Stimulated activated CD4-positive, alpha-beta T cell treated with anti-CD3 and anti-CD28 coated beads, Interleukin-2, amount 100 ng/mL, for 4 hours (primary cell): ENCODE measurements around the gene SLC35B3.
A peak's percentile ranks its signal among the peaks of the same experiment; 100 is the strongest.
"Not testable (repeated sequence)": the region's sequence is repeated elsewhere in the genome, so short reads cannot be mapped to it uniquely, and the experiment has no call there.

Source experiments
- DNase-seq: peaks from one replicate; pipeline ENCODE4 v3.0.0-alpha.2; 2020; ENCODE audit warnings: low read depth

Gene SLC35B3

DNA sequence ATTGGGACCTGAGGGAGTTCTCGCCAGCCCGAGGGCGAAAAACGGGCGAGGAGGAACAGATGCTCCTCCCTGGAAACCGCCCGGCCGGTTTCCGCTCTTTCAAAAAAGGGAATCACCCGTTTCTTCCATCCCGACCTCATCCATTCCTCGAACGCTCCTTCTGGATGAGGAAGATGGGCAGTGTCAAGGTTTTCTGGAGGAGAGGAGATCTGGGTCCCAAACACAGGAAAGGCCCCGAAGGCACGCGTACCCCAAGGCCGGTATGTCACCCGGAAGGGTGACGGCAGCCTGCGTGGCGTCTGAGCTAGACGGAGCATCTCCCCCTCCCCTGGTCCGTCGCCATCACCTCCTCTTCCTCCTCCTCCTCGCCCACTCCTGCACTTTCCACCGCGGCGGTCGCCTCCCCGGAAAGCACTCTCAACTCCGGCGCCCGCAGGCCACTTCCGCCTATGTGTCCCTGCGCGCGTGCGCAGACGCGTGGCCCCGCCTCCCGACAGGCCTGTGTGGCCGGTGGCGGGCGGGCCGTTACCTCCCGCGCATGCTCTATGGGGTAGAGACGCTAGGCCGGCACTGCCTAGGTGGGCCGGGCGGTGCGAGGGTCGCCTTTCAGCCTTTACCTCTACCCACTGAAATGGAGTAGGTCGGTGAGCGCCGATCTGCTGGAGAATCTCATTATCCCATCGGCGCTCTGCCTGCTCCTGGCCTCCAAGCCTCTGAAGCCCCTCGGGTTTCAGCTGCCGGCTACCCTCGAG lies at the start of gene SLC35B3:
TSS of gene SLC35B3 (minus strand) at position 453 of the 752 bp plus-strand sequence.
- peak; percentile 97 for DNase-seq

DNA sequence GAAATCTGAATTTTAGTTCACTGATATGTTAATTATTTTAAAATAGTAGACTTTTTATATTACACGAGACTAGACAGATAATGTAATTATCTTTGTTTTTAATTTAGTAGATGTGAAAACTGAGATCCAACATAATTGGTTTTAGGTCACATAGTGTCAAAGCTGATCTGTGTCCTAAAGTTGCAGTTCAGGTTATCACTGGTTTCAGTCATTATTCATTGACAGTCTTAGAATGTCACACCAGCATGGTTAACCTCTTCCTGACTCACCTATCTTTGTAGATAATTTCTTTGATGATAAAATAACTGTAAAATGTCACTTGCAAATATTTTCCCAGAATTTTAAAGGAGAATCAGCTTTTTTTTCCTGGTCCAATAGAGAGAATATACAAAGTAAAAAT lies 48.3 kb upstream of the SLC35B3 start:
- DNase-seq, result no peak

DNA sequence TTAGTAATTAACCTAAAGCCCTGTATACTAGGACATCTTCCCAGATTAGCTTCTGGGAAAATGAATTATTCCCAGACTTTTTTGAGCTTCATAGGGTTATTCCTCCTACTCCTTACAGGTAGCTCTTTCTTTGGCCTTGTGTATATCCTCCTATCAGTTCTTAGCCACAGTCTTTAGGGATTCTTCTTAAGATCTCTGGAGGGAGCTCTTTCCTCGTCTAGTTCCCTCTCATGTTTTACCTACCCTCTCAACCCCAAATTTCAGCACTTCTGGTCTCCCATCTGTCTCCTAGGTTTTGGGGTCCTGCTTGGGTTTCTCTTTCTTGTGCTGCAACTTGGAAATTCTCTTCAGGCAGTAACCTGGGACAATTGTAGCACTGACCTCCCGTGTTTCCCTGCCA lies 46.4 kb upstream of the SLC35B3 start:
- no peak for DNase-seq

DNA sequence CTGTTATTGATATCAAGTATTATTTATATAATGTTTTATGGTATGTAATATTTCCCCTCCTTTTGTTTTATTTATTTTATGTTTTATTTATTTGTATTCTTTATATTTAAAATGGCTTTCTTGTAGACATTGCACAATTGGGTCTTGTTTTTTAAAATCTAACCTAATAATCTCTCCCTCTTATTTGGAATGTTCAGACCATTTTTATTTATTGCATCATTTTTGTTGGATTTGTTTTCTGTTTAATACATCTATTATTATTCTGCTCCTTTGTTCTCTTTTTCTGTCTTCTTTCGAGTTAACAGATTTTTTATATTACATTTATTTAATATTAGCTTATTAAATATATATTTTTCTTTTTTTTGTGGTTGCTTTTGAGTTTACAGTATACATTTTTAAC lies 43.1 kb upstream of the SLC35B3 start:
- DNase-seq, result no peak

DNA sequence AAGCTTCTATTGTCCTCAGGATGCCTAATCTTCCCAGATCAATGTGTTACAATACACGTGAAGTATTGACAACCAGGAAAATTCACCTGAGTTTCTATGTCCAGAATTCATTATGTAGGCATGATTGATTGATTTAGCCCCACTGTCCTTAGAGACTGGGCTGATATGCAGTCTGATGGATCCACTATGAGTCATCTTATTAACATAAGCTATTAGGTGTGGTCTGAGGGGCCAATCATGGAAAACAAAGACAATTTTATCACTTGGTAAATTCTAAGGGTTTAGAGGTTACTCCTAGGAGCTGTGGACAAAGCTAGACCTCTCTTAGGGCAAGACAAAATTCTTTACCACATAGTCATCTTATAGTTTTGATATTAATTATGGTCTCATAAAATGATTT lies 41.3 kb upstream of the SLC35B3 start:
- DNase-seq, result no peak

DNA sequence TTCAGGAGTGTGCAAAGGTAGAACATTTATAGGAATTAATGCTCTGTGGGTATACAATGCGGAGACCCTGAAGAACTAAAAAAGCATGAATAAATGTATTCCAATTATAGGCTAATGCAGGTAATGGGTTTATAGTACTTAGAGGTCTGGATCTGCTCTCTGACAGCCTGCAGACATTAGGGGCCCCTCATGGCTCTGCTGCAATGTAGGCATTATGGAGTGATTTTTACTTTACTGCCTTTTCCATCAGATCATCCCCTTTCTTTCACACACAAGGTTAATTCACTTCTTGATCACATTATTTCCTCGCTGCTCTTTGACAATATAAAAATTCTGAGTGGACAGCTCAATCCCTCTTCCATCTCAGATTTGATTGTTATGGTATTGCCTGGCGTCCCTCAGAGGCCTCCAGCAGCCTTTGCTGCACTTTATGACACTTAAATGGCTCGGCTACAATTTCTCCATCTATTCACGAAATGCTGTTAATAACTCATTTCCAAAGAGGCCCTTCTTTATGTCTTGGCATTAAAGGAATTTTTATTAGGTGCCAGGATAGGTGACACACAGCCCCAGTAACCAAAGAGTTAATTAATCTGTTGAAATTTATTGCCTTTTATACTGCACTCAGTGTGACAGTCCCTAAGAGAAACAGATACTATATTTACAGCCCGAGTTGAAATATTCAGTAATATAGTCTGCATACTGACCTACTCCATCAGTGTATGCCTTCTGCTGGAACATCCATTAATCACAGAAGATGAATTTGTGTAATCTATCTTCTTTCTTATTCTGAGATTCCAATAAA lies 33.4 kb upstream of the SLC35B3 start:
- DNase-seq, result no peak

DNA sequence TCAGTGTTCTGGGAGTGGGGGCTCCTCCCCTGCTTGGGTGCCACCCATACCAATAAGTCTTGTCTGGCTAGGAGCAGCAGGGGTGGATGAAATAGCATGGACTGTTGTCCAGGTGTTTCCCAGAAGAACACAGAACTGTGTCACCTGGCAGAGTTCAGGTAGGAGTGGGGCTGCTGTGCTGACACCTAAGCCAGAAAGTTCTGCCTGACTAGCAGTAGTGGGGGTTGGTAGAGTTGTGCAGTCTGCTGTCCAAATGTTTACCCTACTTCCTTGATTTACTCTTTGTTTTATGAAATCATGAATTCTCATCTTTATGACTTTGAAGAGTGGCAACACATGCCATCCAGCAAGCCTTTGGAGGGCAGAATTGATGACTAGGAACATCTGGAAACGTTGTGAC lies 27.3 kb upstream of the SLC35B3 start:
- no peak for DNase-seq

DNA sequence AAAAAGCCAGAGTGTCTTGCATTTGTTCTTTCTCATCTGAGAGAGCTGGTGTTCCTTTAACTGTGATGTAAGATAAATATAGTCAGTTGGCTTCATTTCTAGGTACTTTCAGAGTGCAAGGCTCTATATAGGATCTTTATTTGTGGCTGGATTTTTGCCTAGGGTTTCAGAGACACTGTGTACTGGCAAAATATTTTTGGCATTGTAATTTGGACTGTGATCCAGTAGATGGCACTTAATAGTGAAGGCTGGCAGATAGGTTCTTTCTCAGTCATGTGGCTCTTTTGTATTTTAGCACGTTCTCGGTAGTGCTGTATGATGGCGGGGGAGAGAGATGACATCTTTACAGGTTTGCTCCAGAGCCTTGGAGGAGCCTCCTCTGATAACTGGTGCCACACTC lies 26.8 kb upstream of the SLC35B3 start:
- DNase-seq, result no peak

DNA sequence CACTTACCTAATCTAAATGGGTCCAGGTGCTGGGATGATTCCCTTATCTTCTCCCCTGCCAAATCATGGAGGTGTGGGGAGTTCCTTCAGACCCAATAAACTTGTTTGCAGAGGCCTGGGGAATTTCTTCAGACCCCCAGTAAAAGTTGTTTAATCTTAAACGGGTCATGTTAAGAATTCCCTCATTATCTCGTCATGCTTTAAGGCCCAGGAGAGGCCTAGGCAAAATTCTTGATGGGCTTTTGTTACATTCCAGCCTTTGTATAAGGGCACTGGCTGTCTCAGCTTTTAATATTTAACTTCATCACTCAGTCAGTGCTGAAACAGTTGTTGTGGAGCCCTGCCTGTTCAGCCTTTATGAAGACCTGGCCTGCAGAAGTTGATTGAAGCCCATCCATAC lies 11.0 kb upstream of the SLC35B3 start:
- no peak for DNase-seq

DNA sequence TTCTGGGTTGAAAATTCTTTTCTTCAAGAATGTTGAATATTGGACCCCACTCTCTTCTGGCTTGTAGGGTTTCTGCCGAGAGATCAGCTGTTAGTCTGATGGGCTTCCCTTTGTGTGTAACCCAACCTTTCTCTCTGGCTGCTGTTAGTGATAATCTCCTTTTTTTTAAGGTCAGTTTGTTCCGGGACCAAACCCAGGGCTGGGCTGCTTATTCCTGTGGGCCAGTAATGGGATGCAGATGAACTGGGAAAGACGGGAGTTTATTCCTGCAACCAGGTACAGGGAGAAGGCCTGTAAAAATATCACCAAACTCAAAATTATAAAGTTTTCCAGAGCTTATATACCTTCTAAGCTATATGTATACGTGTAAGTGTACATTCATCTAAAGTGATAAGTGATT lies 10.6 kb upstream of the SLC35B3 start:
- not testable (repeated sequence) for DNase-seq

DNA sequence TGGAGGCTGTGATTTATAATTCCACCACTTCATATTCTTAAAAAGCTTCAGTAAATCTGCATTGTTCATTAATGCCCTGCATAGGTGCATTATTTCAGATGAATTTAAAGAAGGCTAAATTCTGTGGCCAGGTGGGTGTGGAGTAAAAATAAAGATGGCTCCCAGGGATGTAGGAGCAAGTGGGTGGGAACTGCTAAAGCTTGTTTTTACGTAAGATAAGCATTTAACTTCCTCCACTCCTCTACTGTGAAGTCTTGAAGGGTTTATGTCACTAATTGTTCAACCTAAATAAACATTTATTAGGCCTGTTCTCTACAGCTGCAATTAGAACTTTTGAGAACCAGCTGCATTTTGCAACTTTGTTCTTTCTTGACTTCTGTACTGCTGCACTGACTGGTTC lies 6.8 kb upstream of the SLC35B3 start:
- no peak for DNase-seq

DNA sequence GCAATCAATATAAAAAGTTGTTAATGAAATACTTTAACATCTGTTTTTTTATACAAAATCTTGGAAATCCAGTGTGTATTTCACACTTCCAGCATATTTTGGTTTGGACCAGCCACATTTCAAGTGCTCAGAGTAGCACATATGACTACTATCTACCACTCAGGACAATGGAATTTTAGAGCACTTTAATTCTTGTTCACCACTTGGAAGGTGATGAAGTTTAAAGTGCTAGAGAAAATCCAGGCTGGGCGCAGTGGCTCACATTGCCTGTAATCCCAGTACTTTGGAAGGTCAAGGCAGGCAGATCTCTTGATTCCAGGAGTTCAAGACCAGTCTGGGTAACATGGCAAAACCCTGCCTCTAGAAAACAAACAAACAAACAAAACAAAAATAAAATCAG lies 6.1 kb upstream of the SLC35B3 start:
- DNase-seq, result no peak

DNA sequence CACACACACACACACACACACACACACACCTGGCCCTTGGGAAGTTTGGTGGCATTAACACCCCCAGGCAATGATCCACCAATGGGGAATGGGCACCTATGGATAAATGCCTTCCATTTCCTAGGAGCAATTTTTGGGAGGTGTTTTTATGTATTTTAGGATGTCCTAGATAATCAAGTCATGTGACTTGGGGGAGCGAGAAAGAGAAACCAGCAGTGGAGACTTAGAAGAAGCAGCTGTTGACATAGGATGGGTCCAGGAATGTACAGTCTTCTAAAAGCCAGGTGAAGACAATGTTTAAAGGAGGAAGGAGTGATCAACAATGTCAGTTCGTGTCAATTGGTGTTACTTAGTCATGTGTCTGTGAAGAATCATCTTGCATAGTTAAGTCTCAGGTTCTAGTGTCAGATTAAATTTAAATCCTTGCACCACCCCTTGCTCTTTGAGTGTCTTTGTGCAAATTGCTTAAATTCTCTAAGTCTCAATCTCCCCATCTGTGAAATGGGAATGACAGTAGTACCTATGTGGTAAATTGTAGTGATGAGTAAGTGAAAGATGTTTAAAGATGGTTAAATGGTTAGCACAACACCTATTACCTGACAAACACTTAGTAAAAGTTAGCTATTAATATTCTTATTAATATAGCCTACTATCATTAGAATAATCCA lies 4.4 kb upstream of the SLC35B3 start:
- DNase-seq, result no peak

DNA sequence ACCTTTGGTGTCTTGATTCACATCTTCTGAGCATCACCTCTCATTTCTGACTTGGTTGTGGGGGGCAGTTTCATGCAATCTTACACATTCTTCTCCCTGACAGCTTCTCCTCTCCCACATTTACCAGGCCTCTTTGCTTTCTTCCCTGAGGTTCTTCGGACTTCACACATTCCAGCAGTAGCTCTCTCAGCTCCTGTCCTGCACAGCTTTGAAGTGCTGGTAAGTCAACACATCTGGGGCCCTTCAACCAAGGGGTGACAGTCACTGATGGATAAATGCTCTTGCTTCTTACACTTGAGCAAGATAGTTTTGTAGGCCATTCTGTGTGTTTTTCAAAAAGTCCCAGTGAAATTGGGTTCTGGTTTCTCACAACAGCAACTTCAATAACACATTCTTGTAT lies 2.5 kb upstream of the SLC35B3 start:
- DNase-seq, result no peak

DNA sequence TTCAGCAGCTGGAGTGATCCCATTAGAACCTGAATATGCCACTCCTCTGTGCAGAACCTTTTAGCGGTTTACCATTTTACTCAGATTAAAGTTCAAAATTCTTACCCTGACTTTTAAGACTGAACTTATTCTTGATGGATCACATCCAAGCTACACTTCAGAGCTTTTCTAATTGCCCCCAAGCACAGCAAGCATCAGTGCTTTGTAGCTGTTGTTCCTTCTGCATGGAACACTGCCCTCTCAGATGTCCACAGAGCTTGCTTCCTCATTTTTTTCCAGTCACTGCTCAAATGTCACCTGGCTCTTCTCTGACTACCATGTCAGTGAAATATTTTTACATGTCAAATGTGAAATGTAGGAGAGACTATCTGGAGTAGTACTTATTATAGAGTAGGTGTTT lies 1.6 kb upstream of the SLC35B3 start:
- no peak for DNase-seq

DNA sequence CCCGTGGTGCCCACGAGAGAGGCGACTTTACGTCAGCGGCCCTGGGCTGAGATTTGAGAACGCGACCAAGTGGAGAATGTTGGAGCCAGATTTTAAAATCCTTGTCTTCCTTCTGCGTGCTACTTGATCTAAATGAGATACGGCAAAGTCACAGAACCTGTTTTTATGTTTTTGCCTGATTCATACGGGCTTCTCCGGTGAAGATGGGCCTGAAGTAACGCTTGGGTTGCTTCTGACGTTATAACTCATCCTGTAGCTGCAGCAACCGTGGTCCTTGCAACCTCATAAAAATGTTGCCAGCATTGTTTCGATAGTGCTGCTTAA lies 462 bp upstream of the SLC35B3 start:
- no peak for DNase-seq

DNA sequence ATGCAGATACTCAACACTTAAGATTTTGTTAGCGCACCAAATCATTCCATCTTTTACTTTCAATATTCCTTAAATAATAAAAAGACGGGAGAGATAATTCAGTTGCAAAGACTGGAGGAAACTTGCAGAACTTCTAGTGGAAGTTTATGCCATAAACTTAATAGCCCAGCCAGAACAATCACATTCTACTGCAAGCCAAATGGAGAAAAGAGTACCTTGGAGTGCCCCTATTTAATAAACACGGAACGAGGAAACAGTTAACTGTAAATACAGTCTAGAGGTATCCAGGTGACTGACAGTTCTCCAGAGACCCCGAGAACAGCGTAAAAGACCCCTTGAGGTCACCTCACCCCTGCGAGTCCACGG lies 635 bp downstream of the SLC35B3 start:
- no peak for DNase-seq

DNA sequence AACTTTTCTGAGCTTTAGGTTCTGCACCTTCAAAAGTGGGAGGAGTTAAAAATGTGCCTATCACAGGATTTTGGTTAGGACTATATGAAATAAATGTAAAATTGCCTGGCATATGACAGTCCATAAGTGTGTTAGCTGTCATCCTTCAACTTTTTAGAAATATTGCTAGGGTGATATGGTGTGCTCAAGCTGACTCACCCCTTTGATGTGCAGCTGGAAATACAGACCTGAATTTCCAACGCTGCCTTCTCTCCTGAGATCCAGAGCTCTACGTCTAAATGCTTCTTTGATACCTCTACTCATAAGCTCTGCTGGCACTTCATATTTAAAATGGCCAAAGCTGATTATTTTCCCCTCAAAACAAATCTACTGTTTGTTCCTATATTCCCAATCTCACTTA lies 2.7 kb downstream of the SLC35B3 start:
- no peak for DNase-seq

DNA sequence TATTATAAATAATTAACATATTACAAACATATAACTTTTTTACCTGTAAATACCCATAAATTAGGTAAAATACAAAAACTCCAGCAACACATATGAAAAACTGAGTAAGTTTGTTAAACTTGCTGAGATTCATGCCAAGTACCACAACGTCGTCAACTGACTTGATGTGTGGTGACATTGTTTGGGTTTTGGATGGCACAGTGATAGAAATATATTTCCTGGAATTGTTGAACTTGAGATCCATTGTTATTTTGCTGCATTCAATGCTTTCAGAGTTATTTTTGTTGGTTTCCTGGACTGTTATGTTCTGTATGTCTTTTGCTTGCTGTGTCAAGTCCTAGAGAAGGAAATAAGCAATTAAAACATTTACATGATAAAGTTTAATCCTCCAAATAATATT lies 5.5 kb downstream of the SLC35B3 start:
- no peak for DNase-seq

DNA sequence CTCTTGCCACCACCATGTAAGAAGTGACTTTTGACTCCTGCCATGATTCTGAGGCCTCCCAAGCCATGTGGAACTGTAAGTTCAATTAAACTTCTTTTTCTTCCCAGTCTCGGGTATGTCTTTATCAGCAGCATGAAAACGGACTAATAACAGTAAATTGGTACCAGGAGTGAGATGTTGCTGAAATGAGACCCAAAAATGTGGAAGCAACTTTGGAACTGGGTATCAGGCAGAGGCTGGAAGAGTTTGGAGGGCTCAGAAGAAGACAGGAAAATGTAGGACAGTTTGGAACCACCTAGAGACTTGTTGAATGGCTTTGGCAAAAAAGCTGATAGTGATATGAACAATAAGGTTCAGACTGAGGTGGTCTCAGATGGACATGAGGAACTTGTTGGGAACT lies 8.8 kb downstream of the SLC35B3 start:
- DNase-seq, result not testable (repeated sequence)

DNA sequence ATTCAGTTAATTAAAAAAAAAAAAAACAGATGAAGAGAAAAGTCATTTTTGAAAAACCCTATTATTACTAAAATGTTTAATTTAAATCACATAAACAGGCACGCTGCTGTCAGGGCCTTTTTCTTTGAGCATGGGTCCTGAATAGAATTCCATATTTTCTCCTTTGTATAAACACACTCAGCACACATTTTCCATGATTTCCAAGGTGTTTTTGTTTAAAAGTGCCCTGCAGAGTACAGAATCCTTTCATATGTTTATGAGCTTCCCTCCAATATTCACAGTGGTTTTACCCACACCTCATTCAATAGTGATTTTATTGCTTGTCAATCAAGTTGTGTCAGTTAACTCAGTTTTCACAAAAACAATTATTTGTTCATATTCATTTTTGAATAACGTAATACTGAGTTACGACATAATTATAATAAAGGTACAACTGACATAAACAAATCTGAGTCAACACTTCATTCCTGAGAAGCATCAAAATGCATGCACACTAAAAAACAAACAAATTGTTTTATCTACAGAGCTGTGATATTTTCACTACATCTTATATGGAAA lies 15.2 kb downstream of the SLC35B3 start:
- DNase-seq, result no peak

DNA sequence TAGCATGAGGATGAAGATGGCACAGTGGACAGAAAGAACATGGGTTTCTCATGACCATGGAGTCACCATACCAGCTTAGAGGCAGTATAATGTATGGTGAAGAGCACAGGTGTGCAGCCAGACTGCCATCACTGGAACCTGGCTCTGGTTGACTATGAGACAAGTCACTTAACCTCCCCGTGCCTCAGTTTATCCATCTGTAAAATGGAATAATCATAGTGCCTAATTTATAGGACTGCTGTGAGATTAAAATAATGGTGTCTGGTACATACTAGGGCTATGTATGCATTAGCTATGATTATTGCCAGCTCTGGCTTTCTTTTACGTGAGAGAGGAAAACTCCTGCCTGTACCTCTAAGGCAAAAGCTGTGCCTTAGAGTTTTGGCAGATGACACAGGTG lies 19.4 kb downstream of the SLC35B3 start:
- no peak for DNase-seq

DNA sequence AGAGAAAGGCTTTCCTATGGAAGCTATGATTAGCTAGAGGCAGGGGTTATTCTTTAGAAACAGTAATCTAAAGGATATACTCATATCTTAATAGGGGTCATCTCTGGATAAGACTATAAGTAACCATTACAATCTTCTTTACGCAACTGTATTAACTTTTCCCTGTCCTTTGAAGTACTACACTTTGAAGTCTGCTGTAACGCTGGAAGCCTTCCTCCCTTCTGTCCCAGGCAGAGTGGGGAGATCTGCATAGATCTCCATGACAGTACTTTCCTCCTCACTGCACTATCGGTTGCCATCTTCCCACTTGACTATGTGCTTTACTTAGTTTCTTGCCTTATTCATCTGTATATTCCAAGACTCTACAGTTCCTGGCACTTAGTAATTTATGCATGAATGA lies 20.1 kb downstream of the SLC35B3 start:
- DNase-seq, result no peak
